NCI-H146 (cell line): ENCODE measurements around the gene HDHD2.

Source experiments
- DNase-seq: peaks from one replicate; lab custom pipeline; 2025; lab: John Stamatoyannopoulos, UW

HDHD2 gene

DNA sequence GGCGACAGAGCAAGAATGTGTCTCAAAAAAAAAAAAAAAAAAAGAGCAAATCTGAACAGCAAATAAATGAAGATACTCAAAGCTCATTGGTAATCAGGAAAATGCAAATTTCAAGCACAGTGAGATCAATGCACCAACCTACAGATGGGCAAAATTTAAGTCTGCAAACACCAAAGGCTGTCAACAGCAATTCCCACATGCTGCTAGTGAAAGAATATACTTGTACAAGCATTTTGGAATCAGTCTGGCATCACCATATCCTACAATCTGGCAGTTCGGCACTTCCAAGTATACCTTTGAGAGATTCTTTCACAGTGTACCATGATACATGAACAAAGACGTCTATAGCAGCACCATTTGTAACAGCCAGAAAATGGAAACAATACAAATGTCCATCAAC lies 4.1 kb downstream of the HDHD2 start:
- DNase-seq = no peak

DNA sequence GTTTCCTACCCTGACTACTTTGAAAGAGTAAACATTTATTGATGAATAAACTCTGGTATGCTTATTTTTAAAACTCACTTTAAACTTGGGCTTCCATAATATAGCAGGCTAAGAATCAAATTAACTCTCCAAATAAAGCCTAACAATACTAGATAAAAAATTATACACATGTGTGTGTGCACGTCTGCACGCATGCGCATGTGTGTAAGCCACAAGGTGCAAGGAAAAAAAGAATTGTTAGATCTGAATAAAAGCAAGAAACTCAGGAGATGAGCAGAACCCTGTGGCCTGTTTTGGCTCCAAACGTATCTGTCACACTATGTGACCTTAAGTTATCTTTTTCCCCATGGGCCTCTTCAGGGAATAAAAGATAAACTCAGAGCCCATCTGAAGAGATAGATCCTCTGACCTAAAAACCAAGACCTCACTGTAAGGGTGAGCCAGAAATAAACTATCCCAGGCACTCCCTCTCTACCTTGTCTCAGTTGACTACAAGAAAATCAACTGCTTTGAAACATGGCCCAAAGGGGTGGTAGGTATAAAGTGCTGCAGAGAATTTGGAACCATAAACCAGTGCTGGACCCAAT lies 6.3 kb downstream of the HDHD2 start:
- DNase-seq = no peak

DNA sequence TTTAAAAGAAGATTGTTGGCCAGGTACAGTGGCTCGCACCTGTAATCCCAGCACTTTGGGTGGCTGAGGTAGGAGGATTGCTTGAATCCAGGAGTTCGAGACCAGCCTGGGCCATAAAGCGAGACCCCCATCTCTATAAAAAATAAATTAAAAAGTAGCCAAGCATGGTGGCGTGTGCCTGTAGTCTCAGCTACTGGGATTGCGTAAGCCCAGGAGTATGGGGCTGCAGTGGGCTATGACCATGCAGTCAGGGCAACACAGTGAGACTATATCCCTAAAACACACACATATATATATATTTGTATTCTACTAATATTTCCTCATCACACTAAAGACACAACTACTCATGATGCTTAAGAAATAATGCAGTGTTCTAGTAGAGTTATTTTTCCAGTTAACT lies 7.1 kb downstream of the HDHD2 start:
- DNase-seq = no peak

DNA sequence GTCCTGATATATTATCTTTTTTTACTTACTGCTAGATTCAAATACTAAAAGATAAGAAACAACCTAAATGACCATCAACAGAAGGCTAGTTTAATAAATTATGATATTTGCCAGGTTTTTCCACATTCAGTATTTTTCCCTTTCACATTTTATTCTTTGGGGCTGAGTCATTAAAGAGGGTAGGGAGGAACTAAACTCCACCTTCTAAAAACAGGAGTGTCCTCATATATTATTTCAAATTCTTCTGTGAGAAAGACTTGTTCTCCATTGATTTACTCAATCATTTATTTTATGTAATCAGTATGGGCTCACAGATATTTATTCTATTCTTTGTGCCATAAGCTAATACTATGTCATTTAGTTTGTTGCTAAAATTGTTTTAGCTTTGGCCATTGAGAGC lies 9.0 kb downstream of the HDHD2 start:
- no peak for DNase-seq

DNA sequence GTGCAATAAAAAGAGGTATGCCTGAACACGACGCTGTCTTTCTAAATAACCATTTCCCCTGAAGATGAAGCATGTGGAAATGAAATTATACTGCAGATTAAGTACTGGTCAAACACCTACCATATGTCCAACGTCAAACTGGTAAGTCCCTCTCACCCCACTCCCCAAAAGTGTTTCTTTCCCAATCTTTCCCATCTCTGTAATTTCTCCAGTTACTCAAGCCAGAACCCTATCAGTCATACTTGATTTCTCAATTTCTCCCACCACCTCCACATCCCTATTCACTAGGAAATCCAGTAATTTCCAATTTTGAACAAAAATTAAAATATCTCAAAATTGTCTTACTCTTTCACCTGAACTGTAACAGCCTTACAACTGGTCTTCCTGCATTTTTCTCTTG lies 29.2 kb downstream of the HDHD2 start:
- no peak for DNase-seq

- no peak for DNase-seq
Observed at GRCh38 chr18:47120428-47120827, 29.9 kb downstream of the HDHD2 start.

GRCh38 chr18:47118981-47119380 lies 31.3 kb downstream of the HDHD2 start:
- no peak for DNase-seq

DNA sequence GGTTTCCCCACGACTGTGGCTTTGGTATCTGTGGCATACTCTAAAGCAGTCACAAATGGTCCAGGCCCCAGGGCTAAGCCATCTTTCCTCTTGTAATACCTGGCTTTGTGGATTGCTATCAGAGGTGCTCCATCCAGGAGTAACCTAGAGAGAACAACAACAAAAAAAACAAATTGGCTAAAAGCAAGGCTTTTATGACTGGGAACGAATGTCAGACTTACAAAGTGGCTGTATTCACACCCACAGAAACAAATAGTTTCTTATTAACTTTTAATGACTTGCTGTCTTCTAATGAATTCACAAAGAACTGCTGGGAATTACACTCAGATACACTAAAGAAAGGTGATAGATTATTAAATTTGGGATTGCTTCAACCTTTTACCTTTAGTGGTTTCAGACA lies 35.1 kb downstream of the HDHD2 start:
- DNase-seq = no peak

- DNase-seq = no peak
Observed at GRCh38 chr18:47113796-47114540, 36.3 kb downstream of the HDHD2 start.

GRCh38 chr18:47110492-47111274 lies 39.6 kb downstream of the HDHD2 start:
- DNase-seq = no peak

GRCh38 chr18:47109720-47110119 lies 40.6 kb downstream of the HDHD2 start:
- DNase-seq = no peak

- no peak for DNase-seq
Observed at GRCh38 chr18:47108998-47109405, 41.3 kb downstream of the HDHD2 start.

DNA sequence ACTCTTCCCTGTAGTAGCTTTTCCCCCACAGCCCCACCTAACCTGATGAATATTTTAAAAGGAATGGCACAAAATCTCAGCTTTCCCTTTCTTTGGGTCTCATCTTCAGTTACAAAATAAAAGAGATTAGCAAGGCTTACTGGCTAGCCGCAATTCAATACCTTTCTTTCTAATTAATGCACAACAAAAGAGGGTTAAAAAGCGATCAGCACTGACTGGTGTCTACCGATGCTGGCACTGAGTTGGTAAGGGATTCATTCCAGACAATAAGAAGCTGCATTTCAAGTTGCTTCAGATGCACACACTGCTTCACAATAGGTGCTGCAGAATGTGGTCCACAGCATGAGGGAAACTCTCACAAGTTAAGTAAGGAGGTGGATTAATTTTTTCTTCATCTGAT lies 41.9 kb downstream of the HDHD2 start:
- no peak for DNase-seq

DNA sequence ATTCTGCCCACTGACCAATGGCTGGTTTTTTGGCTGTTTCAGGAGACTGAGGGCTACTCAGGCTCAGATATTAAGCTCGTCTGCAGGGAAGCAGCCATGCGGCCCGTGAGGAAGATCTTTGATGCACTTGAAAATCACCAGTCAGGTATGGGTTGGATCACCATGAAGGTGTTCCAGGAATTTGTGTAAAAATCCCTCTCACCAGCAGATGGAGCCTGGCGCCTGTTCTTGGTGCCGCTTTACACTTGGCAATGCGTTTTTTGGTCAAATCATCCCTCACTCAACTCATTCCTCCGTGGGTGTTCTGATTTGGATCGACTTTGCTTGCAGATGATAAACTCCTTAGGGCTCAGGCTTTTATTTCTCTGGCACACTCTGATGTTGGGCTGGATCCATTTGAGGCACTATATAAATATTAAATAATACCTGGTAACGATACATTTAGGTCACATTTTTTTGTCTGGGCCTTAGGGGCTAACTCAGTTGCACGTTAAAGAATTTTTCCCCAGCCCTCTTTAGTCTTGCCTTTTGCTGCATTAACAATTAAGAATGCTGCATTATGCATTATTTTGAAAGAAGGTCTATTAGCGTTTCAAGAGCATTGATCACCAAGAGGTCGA lies 50.0 kb downstream of the HDHD2 start:
- peak; percentile 57 for DNase-seq

DNA sequence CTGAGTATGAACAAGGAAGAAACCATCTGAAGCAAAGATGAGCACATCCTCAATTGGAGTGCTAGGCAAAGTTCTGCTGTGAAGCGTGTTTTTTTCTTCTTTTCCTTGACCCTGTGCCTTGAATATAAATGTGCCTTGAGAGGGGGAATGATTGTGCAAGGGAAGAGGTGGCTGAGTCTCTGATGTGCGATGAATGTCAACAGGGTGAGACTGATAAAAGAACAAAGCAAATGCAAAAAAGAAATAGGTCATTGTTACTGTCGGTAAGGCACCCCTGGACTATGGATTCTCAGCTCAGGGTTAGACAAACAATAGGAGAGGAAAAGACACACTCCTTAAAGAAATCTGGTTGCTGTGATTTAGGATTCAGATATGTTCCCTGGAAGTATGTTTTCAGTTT lies 54.5 kb downstream of the HDHD2 start:
- DNase-seq = no peak

DNA sequence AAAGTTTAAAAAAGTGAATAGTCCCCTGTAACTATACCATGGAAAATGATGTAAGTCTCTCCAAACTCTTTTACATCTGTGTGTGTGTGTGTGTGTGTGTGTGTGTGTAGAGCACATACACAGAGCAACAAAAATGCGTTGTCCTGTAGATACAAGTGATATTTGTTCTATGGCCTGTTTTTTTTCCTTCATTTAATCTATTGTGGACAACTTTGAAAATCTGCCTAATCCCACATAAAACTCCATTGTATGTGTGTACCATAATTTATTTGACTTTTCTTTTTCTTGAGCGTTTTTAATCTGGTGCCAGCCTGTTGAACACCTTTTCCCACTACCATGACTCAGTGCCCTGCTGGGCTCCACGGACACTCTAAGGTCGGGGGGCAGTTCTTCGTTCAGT lies 62.6 kb downstream of the HDHD2 start:
- DNase-seq = no peak

- no peak for DNase-seq
Observed at GRCh38 chr18:47081578-47081977, 68.7 kb downstream of the HDHD2 start.

DNA sequence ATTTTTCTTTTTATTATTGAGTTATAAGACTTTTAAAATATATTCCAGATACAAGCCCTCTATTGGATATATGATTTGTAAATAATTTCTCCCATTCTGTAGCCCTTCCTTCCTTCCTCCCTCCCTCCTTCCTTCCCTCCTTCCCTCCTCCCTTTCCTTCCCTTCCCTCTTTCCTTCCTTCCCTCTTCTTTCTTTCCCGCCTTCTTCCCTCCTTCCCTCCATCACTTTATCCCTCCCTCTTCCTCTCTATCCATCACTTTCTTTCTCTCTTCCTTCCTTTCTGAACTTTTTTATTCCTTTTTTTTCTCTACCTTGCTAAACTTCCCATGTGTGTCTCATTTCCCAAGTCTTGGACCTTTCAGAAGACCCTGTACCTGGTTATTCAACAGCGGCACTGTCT lies 69.4 kb downstream of the HDHD2 start:
- no peak for DNase-seq

DNA sequence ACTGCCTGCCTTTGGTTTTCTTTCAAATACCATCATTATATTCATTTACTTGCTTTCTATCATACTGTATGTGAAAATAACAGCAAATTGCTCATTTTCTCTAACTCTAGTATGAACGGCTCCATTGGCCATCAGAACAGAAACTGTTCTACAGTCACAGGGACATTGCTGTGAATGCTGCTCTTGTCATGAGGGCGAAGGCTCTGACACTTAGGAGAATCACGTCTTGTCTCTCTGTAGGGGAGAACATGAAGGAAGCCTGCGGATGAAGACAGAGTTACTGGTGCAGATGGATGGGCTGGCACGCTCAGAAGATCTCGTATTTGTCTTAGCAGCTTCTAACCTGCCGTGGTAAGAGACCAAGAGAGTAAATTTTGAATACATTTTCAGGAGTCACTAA lies 73.2 kb downstream of the HDHD2 start:
- DNase-seq = no peak

- DNase-seq = peak; percentile 25
Observed at GRCh38 chr18:47075098-47075883, 75.0 kb downstream of the HDHD2 start.

GRCh38 chr18:47067648-47068047 lies 82.7 kb downstream of the HDHD2 start:
- DNase-seq = no peak

DNA sequence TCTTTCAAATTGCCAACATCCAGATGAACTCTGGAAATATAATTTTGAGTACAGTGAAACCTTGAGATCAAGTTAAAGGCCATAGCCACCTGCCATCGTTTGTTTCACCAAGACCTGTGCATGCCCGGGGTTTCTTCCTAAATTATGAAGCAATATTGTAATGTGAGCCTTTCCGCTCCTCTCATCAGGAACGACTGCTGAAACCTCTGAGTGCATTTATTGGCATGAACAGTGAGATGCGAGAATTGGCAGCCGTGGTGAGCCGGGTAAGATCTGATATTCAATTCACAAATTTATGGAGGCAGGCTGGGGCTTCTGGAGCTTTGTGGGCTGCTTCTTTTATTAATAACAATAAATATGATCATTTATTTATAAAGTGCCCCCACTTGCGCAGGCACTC lies 87.2 kb downstream of the HDHD2 start:
- DNase-seq = no peak
